Right atrium auricular region (tissue), 2 donors: ENCODE results near the gene MAP2K6. TPM values are rescaled to one million over a fixed set of nuclear protein-coding genes. Genes with fewer than 3 reads are reported as not detected.
A peak's percentile ranks its signal among the peaks of the same experiment; 100 is the strongest.

Experiments
- DNase-seq: peaks from one replicate; pipeline ENCODE4 v3.0.0-alpha.2; 2019; ENCODE audit warnings: low spot score
- H3K27ac ChIP-seq, 2 donors: fragments of 200-600 bp; sonication (generic); 1 replicate in 1 of 2; 2 replicates in 1 of 2; pipeline ENCODE4 v1.5.1; 2016 to 2019
- H3K27me3 ChIP-seq, 2 donors: fragments of 200-600 bp; sonication (generic); one replicate each; pipeline versions ENCODE4 v1.5.1 to v1.6.0; 2017 to 2019
- H3K36me3 ChIP-seq: fragments of 200-600 bp; sonication (generic); one replicate; pipeline ENCODE4 v1.5.1; 2016
- H3K4me1 ChIP-seq, 2 donors: fragments of 200-600 bp; sonication (generic); one replicate each; pipeline versions ENCODE4 v1.5.1 to v1.6.0; 2017 to 2019
- H3K4me3 ChIP-seq, 2 donors: fragments of 200-600 bp; sonication (generic); 1 replicate in 1 of 2; 2 replicates in 1 of 2; pipeline ENCODE4 v1.5.1; 2017 to 2019; ENCODE audit warnings: mild to moderate bottlenecking in 1 of 2, moderate library complexity in 1 of 2
- H3K9me3 ChIP-seq, 2 donors: fragments of 200-600 bp; sonication (generic); one replicate each; pipeline ENCODE4 v1.5.1; 2019
- total RNA-seq, 2 donors: library from RNA; depleted of rRNA; stranded (reverse); fragments of >200 nt; gene quantifications; one replicate each; pipeline ENCODE4 v1.1.0, GENCODE V29; 2016
- TF ChIP-seq, protein P1 (sequence below), 2 donors: fragments of 200-600 bp; sonication (generic); IDR thresholded peaks; one replicate each; pipeline ENCODE4 v1.5.1; 2019; ENCODE audit warnings: antibody characterized with exemption in 2 of 2

MAP2K6 gene
- 1 to 10 TPM in 1 of 2 donors, under 1 TPM in 1; 0.90 to 5.3 TPM for total RNA-seq

DNA sequence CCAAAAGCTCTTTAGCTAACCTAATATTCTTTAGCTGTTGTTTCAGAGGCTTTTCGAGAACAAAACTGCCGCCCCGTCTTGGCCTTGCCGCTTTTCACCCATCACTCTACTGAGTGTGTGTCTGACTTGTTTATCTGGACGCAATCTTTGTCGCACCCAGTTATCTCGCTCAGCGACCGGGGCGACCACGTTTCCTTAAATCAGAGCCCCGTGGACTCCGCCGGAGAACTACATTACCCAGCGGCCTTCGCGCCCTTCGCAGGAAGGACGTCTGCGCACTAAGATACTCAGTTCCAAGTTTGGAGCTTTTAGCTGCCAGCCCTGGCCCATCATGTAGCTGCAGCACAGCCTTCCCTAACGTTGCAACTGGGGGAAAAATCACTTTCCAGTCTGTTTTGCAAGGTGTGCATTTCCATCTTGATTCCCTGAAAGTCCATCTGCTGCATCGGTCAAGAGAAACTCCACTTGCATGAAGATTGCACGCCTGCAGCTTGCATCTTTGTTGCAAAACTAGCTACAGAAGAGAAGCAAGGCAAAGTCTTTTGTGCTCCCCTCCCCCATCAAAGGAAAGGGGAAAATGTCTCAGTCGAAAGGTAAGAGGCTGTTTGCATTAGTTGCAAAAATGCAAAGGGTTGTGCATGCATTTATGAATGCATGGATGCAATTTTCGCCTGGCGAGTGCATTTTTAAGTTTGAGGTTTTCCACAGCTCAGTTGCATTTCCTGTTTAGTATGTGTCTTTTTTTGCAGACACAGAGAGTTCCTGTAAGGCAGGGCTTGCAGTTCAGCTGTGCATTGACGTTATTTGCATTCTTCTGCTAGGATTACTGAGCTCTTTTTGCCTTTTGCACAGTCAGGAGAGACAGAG is at the start of gene MAP2K6:
TSS of gene MAP2K6 (plus strand) at position 290 of the 867 bp plus-strand sequence. CDS start at position 578, 288 bp downstream.
- Histone ChIP-seq H3K27me3 (no peaks in the 10 kb centered on the region), H3K4me1 (peaks cover 0 to 27% of the 10 kb centered on the region in 2 donors), H3K36me3 (no peaks in the 10 kb centered on the region), H3K4me3 (peak within 1 kb of the TSS; percentile 45 to 52), H3K9me3 (no peaks in the 10 kb centered on the region), H3K27ac (peak within 1 kb of the TSS in 1 of 2 donors; percentile 28)
- DNase-seq, result peak; percentile 80
- TF ChIP-seq, protein P1, sequence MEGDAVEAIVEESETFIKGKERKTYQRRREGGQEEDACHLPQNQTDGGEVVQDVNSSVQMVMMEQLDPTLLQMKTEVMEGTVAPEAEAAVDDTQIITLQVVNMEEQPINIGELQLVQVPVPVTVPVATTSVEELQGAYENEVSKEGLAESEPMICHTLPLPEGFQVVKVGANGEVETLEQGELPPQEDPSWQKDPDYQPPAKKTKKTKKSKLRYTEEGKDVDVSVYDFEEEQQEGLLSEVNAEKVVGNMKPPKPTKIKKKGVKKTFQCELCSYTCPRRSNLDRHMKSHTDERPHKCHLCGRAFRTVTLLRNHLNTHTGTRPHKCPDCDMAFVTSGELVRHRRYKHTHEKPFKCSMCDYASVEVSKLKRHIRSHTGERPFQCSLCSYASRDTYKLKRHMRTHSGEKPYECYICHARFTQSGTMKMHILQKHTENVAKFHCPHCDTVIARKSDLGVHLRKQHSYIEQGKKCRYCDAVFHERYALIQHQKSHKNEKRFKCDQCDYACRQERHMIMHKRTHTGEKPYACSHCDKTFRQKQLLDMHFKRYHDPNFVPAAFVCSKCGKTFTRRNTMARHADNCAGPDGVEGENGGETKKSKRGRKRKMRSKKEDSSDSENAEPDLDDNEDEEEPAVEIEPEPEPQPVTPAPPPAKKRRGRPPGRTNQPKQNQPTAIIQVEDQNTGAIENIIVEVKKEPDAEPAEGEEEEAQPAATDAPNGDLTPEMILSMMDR (IDR thresholded peaks at IDR 0.05), result no peak

DNA sequence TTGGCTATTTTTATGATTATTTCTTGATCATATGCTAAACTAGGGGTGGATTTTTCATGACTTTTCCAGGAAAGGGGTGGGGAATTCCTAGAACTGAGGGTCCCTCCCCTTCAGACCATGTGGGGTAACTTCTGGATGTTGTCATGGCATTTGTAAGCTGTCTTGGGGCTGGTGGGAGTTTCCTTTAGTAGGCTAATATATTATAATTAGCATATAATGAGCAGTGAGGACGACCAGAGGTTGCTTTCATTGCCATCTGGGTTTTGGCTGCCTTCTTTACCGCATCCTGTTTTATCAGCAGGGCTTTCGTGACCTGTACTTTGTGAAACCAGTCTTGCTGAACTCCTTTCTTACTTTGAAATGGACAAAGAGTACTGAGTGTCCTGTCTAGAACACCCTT is 47.2 kb upstream of the MAP2K6 start:
- H3K36me3 ChIP-seq, result no peaks in the 10 kb centered on the region
- H3K27ac ChIP-seq, result no peak overlapping the region
- no peaks in the 10 kb centered on the region for H3K4me1 ChIP-seq
- H3K9me3 ChIP-seq, result no peaks in the 10 kb centered on the region
- no peaks in the 10 kb centered on the region for H3K27me3 ChIP-seq
- H3K4me3 ChIP-seq, result no peak overlapping the region
- DNase-seq, result no peak
- TF ChIP-seq, protein P1 (IDR thresholded peaks at IDR 0.05), result no peak

DNA sequence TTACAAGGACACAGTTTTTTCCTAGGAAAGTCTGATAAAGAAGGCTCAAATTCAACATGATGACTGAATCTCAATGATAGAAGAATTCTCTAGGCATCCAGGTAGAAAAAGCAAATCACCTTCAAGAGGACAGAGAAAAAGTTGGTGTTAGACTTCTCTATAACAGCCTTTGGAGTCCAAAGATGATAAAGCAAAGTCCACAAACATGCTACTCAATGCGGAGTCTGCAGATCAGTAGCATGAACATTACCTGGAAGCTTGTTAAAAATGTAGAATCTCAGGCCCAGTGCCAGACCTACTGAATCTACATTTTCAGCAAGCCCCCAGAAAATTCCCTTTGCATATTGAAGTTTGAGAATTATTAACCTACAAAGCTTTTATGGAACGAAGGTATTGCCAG is 41.4 kb upstream of the MAP2K6 start:
- no peak for DNase-seq
- H3K4me3 ChIP-seq, result no peak overlapping the region
- H3K9me3 ChIP-seq, result no peaks in the 10 kb centered on the region
- H3K36me3 ChIP-seq, result no peaks in the 10 kb centered on the region
- H3K4me1 ChIP-seq, result no peaks in the 10 kb centered on the region
- TF ChIP-seq, protein P1 (IDR thresholded peaks at IDR 0.05), result no peak
- H3K27ac ChIP-seq, result no peak overlapping the region
- no peaks in the 10 kb centered on the region for H3K27me3 ChIP-seq

DNA sequence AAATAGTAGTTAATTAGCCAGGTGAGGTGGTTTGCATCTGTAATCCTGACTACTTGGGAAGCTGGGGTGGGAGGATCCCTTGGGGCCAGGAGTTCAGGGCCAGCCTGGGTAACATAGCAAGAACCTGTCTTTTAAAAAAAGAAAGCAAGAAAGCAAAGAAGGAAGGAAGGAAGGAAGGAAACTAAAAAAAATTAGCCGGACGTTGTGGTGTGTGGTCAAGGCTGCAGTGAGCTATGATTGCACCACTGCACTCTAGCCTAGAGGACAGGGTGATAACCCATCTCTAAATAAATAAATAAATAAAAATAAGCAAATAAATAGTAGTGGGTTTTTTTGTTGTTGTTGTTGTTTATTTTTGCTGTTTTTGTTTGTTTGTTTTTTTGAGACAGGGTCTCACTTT is 39.3 kb upstream of the MAP2K6 start:
- no peak overlapping the region for H3K27ac ChIP-seq

DNA sequence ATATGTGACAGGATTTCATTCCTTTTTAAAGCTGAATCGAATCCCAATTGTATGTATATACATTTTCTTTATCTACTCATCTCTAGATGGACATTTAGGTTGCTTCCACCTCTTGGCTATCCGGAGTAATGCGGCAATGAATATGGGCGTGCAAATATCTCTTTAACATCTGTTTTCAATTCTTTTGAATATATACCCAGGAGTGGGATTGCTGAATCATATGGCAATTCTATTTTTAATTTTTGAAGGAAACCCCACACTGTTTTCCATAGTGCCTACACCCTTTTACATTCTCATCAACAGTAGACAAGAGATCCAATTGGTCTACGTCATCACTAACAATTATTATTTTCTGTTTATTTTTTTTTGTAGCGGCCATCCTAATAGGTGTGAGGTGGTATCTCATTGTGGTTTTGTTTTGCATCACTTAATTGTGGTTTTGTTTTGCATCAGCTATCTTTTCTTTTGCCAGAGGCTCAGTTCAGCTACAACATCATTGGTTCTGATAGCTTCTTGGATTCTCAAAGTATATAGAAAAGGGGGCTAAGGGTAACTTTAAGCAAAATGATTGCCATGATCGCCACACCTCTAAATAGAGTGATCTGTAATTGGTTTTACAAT is 25.6 kb upstream of the MAP2K6 start:
- TF ChIP-seq, protein P1 (IDR thresholded peaks at IDR 0.05), result no peak
- Histone ChIP-seq H3K27me3 (no peaks in the 10 kb centered on the region), H3K9me3 (no peaks in the 10 kb centered on the region), H3K36me3 (no peaks in the 10 kb centered on the region), H3K4me1 (no peaks in the 10 kb centered on the region), H3K27ac (no peak overlapping the region), H3K4me3 (no peak overlapping the region)
- DNase-seq, result no peak

More for the DNA sequence above, 39.3 kb upstream of the MAP2K6 start:
- no peak overlapping the region for H3K4me3 ChIP-seq
- H3K27me3 ChIP-seq, result no peaks in the 10 kb centered on the region
- TF ChIP-seq, protein P1 (IDR thresholded peaks at IDR 0.05), result no peak
- DNase-seq, result no peak
- H3K4me1 ChIP-seq, result no peaks in the 10 kb centered on the region
- H3K9me3 ChIP-seq, result no peaks in the 10 kb centered on the region
- no peaks in the 10 kb centered on the region for H3K36me3 ChIP-seq
